HEK293 (cell line): Measurements from ENCODE around the gene SAMD1.

ENCODE experiments used
- CTCF ChIA-PET: fragments of 350-600 bp; formaldehyde crosslinking; extraction: SDS; loops from one replicate; lab custom pipeline; 2021; ENCODE audit warnings: antibody characterized with exemption; lab: Yijun Ruan, JAX
- POLR2A ChIA-PET: fragments of 300-600 bp; formaldehyde crosslinking; extraction: SDS; loops from one replicate; lab custom pipeline; 2020; ENCODE audit warnings: antibody characterized with exemption, inconsistent platforms; lab: Yijun Ruan, JAX
- H3K27ac ChIP-seq: fragments of 200-500 bp; sonication (Bioruptor generic); 2 replicates; pipeline ENCODE4 v1.5.1; 2014; ENCODE audit warnings: low read depth, low read length, control low read depth, inconsistent platforms; ENCODE audit errors: extremely low read depth
- H3K36me3 ChIP-seq, 2 experiments: fragments of 200-500 bp in 1 of 2; sonication (Bioruptor generic) in 1 of 2; 1 replicate in 1 of 2; 2 replicates in 1 of 2; pipeline ENCODE4 v1.5.1; 2014 to 2017; ENCODE audit warnings: inconsistent platforms in 2 of 2, low read length in 2 of 2; ENCODE audit not compliant: control insufficient read depth in 2 of 2, insufficient read depth in 1 of 2
- H3K4me1 ChIP-seq: fragments of 200-500 bp; sonication (Bioruptor generic); 2 replicates; pipeline ENCODE4 v1.5.1; 2014; ENCODE audit warnings: mild to moderate bottlenecking, low read length, inconsistent platforms; ENCODE audit not compliant: control insufficient read depth, insufficient read depth
- H3K4me3 ChIP-seq: 2 replicates; pipeline ENCODE4 v1.5.1; 2011; ENCODE audit warnings: low read depth, mild to moderate bottlenecking, control low read depth, low read length, moderate library complexity
- H3K9me3 ChIP-seq: fragments of 200-500 bp; sonication (Bioruptor generic); 2 replicates; pipeline ENCODE4 v1.5.1; 2014; ENCODE audit warnings: low read depth, low read length, inconsistent platforms; ENCODE audit not compliant: control insufficient read depth, insufficient read depth
- BCL11B ChIP-seq: fragments of 450-650 bp; formaldehyde crosslinking; IDR thresholded peaks from 2 replicates; pipeline ENCODE4 v1.5.1; 2016; ENCODE audit warnings: low read depth, missing biosample characterization, missing genetic modification characterization
- FEZF1 ChIP-seq: fragments of 450-650 bp; formaldehyde crosslinking; IDR thresholded peaks from 2 replicates; pipeline ENCODE4 v1.5.1; 2016; ENCODE audit warnings: missing biosample characterization, missing genetic modification characterization
- HOXC10 ChIP-seq: sonication (generic); formaldehyde crosslinking; IDR thresholded peaks from 2 replicates; pipeline ENCODE4 v1.8.1; 2023; ENCODE audit warnings: mild to moderate bottlenecking, missing genetic modification reagents
- RBAK ChIP-seq: fragments of 450-650 bp; formaldehyde crosslinking; IDR thresholded peaks from 2 replicates; pipeline ENCODE4 v1.5.1; 2016; ENCODE audit warnings: missing biosample characterization, missing genetic modification characterization
- ZBTB21 ChIP-seq: fragments of 450-650 bp; formaldehyde crosslinking; IDR thresholded peaks from 2 replicates; pipeline ENCODE4 v1.5.1; 2017; ENCODE audit warnings: missing biosample characterization, missing genetic modification characterization
- ZNF121 ChIP-seq: fragments of 450-650 bp; formaldehyde crosslinking; IDR thresholded peaks from 2 replicates; pipeline ENCODE4 v1.5.1; 2016; ENCODE audit warnings: missing biosample characterization, missing genetic modification characterization
- ZNF16 ChIP-seq: fragments of 450-650 bp; formaldehyde crosslinking; IDR thresholded peaks from 2 replicates; pipeline ENCODE4 v1.5.1; 2016; ENCODE audit warnings: low read depth, missing biosample characterization, missing genetic modification characterization
- ZNF175 ChIP-seq: fragments of 450-650 bp; formaldehyde crosslinking; IDR thresholded peaks from 2 replicates; pipeline ENCODE4 v1.5.1; 2016; ENCODE audit warnings: missing biosample characterization, missing genetic modification characterization
- ZNF2 ChIP-seq: fragments of 450-650 bp; formaldehyde crosslinking; IDR thresholded peaks from 2 replicates; pipeline ENCODE4 v1.5.1; 2016; ENCODE audit warnings: missing biosample characterization, missing genetic modification characterization
- ZNF23 ChIP-seq: fragments of 450-650 bp; formaldehyde crosslinking; IDR thresholded peaks from 2 replicates; pipeline ENCODE4 v1.5.1; 2016; ENCODE audit warnings: missing biosample characterization, missing genetic modification characterization, borderline replicate concordance
- ZNF239 ChIP-seq: fragments of 450-650 bp; formaldehyde crosslinking; IDR thresholded peaks from 2 replicates; pipeline ENCODE4 v1.5.1; 2016; ENCODE audit warnings: missing biosample characterization, missing genetic modification characterization
- ZNF416 ChIP-seq: fragments of 450-650 bp; formaldehyde crosslinking; IDR thresholded peaks from 2 replicates; pipeline ENCODE4 v1.5.1; 2016; ENCODE audit warnings: missing biosample characterization, missing genetic modification characterization
- ZNF510 ChIP-seq: fragments of 450-650 bp; formaldehyde crosslinking; IDR thresholded peaks from 2 replicates; pipeline ENCODE4 v1.5.1; 2018; ENCODE audit warnings: mild to moderate bottlenecking, missing genetic modification characterization, missing biosample characterization; ENCODE audit not compliant: insufficient replicate concordance
- ZNF530 ChIP-seq: fragments of 450-650 bp; formaldehyde crosslinking; IDR thresholded peaks from 2 replicates; pipeline ENCODE4 v1.5.1; 2016; ENCODE audit warnings: low read depth, missing biosample characterization, missing genetic modification characterization
- ZNF555 ChIP-seq: fragments of 450-650 bp; formaldehyde crosslinking; conservative IDR thresholded peaks from 2 replicates; pipeline ENCODE4 v1.5.1; 2017; ENCODE audit warnings: missing biosample characterization, mild to moderate bottlenecking, missing genetic modification characterization, inconsistent platforms
- ZNF571 ChIP-seq: fragments of 450-650 bp; formaldehyde crosslinking; IDR thresholded peaks from 2 replicates; pipeline ENCODE4 v1.5.0; 2017; ENCODE audit warnings: missing biosample characterization, missing genetic modification characterization
- ZNF747 ChIP-seq: fragments of 450-650 bp; formaldehyde crosslinking; IDR thresholded peaks from 2 replicates; pipeline ENCODE4 v1.5.1; 2016; ENCODE audit warnings: missing biosample characterization, missing genetic modification characterization
- ZNF768 ChIP-seq: fragments of 450-650 bp; formaldehyde crosslinking; IDR thresholded peaks from 2 replicates; pipeline ENCODE4 v1.5.1; 2018; ENCODE audit warnings: missing biosample characterization, mild to moderate bottlenecking, missing genetic modification characterization
- ZNF776 ChIP-seq: fragments of 450-650 bp; formaldehyde crosslinking; IDR thresholded peaks from 2 replicates; pipeline ENCODE4 v1.5.0; 2017; ENCODE audit warnings: missing biosample characterization, missing genetic modification characterization, borderline replicate concordance
- ZNF830 ChIP-seq: fragments of 450-650 bp; IDR thresholded peaks from 2 replicates; pipeline ENCODE4 v1.5.0; 2018; ENCODE audit warnings: missing biosample characterization, missing genetic modification characterization, low read depth, mild to moderate bottlenecking, moderate library complexity
- ZSCAN23 ChIP-seq: fragments of 450-650 bp; formaldehyde crosslinking; IDR thresholded peaks from 2 replicates; pipeline ENCODE4 v1.5.1; 2016; ENCODE audit warnings: missing biosample characterization, missing genetic modification characterization
- TF ChIP-seq, protein P1 (sequence below): fragments of 450-650 bp; IDR thresholded peaks from 2 replicates; pipeline ENCODE4 v1.5.1; 2018; ENCODE audit warnings: missing biosample characterization, missing genetic modification characterization
- TF ChIP-seq, protein P2 (sequence below): fragments of 450-650 bp; formaldehyde crosslinking; IDR thresholded peaks from 2 replicates; pipeline ENCODE4 v1.5.0; 2017; ENCODE audit warnings: missing biosample characterization, missing genetic modification characterization, borderline replicate concordance
- TF ChIP-seq, protein P3 (sequence below): fragments of 450-650 bp; formaldehyde crosslinking; IDR thresholded peaks from 2 replicates; pipeline ENCODE4 v1.5.1; 2017; ENCODE audit warnings: missing biosample characterization, missing genetic modification characterization

The SAMD1 gene

DNA sequence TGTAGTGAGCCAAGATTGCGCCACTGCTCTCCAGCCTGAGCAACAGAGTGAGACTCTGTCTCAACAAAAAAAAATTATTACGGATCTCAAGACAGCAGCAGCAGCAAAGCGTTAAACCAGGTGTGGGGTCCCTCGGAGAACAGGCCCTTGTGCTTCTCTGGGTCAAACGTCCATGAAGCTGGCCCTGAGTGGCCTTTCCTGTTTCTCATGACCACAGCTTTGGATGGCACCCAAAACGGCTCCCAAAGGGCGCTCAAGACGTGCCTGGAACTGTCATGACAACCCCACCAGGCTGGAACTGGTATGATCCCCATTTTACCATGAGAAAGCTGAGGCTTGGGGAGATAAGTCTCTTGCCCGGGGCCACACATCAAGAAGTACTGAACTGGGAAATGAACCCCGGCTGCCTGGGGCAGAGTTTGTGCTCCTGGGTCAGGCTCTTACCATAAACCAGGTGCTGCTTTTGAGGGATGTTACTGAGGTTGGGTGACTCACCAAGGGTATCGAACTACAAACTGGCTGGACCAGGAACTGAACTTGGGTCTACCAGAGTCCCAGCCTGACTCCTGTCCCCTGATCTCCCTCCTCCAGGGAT, 11.6 kb upstream of the SAMD1 start:
- POLR2A ChIA-PET = no interaction called here
- no peaks in the 10 kb centered on the region for H3K9me3 ChIP-seq
- no peak overlapping the region for H3K4me3 ChIP-seq
- H3K27ac ChIP-seq = no peak overlapping the region
- CTCF ChIA-PET = interaction anchor here (0.6 to 1.1 kb wide), 2 partner anchors 27 to 506 kb away, joined by 4 read pairs; no protein-coding TSS in a partner anchor
- no peaks in the 10 kb centered on the region for H3K4me1 ChIP-seq
- TF ChIP-seq ZNF239 (no peak), ZNF510 (tag by site-specific recombination) (no peak), ZNF768 (tag by site-specific recombination) (no peak), ZNF830 (tag by site-specific recombination) (no peak), ZNF571 (tag by site-specific recombination) (no peak), ZNF16 (tag by site-specific recombination) (no peak), HOXC10 (CRISPR knock-in tag) (no peak)
- H3K36me3 ChIP-seq = peaks cover 26 to 66% of the 10 kb centered on the region in 2 experiments; a peak in 2 of 3 replicates

DNA sequence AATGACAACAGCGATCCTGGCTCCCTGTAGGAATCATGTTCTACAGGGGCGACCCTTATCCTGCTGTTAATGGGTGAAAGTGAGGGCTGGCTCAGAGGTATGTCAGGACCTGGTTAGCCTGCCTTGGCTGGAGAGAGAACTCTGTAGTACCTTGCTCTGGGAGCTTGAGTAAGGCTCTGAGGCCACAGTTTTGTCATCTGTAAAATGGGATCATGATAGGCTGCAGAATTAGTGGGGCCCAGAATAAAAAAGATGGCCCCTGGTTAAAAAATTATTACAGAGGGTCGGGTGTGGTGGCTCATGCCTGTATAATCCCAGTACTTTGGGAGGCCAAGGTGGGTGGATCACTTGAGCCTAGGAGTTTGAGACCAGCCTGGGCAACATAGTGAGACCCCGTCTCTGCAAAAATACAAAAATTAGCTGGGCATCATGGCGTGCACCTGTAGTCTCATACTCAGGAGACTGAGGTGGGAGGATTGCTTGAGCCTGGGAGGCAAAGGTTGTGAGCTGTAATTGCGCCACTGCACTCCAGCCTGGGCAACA, 10.5 kb upstream of the SAMD1 start:
- no peak overlapping the region for H3K27ac ChIP-seq
- H3K36me3 ChIP-seq = peaks cover 26 to 69% of the 10 kb centered on the region in 2 experiments; a peak in 2 of 3 replicates
- no peak overlapping the region for H3K4me3 ChIP-seq
- H3K4me1 ChIP-seq = no peaks in the 10 kb centered on the region
- H3K9me3 ChIP-seq = no peaks in the 10 kb centered on the region
- ChIA-PET CTCF (interaction anchor here (0.6 to 1.1 kb wide), 2 partner anchors 23 to 26 kb away, joined by 3 to 4 read pairs; no protein-coding TSS in a partner anchor), POLR2A (no interaction called here)
- TF ChIP-seq ZBTB21 (tag by site-specific recombination) (no peak), ZNF121 (tag by site-specific recombination) (peak; percentile 56; the same call in 1 of the 2 replicates), ZNF175 (no peak), ZSCAN23 (no peak)
- TF ChIP-seq, protein P1, sequence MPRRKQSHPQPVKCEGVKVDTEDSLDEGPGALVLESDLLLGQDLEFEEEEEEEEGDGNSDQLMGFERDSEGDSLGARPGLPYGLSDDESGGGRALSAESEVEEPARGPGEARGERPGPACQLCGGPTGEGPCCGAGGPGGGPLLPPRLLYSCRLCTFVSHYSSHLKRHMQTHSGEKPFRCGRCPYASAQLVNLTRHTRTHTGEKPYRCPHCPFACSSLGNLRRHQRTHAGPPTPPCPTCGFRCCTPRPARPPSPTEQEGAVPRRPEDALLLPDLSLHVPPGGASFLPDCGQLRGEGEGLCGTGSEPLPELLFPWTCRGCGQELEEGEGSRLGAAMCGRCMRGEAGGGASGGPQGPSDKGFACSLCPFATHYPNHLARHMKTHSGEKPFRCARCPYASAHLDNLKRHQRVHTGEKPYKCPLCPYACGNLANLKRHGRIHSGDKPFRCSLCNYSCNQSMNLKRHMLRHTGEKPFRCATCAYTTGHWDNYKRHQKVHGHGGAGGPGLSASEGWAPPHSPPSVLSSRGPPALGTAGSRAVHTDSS (tag by site-specific recombination) = no peak
- TF ChIP-seq, protein P2, sequence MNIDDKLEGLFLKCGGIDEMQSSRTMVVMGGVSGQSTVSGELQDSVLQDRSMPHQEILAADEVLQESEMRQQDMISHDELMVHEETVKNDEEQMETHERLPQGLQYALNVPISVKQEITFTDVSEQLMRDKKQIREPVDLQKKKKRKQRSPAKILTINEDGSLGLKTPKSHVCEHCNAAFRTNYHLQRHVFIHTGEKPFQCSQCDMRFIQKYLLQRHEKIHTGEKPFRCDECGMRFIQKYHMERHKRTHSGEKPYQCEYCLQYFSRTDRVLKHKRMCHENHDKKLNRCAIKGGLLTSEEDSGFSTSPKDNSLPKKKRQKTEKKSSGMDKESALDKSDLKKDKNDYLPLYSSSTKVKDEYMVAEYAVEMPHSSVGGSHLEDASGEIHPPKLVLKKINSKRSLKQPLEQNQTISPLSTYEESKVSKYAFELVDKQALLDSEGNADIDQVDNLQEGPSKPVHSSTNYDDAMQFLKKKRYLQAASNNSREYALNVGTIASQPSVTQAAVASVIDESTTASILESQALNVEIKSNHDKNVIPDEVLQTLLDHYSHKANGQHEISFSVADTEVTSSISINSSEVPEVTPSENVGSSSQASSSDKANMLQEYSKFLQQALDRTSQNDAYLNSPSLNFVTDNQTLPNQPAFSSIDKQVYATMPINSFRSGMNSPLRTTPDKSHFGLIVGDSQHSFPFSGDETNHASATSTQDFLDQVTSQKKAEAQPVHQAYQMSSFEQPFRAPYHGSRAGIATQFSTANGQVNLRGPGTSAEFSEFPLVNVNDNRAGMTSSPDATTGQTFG = no peak

DNA sequence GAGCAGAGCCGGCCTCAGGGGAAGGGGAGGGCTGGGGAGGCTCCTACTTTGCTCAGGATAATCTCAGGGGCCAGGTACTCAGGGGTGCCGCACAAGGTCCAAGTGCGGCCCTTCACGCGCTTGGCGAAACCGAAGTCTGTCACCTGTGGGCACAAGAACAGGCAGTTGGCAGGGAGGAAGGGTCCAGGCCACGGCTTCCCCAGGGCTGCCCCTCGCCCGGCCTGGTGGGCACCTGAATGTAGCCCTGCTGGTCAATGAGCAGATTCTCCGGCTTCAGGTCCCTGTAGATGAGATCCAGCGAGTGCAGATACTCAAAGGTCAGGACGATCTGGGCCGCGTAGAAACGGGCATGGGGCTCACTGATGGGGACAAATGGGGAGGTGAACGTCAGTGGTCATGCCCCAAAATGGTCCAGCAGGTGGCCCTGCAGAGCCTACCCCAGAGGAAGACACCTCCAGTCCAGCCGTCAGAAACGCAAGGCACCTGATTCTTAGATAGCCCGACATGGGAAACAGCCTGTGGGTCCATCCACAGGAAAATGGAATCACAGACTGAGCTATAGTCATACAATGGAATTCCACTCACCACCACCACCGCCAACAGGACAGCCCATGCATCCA, 7.1 kb upstream of the SAMD1 start:
- Histone ChIP-seq H3K4me1 (no peaks in the 10 kb centered on the region), H3K9me3 (no peaks in the 10 kb centered on the region), H3K36me3 (peaks cover 15 to 44% of the 10 kb centered on the region in 2 experiments; a peak in 2 of 3 replicates), H3K27ac (no peak overlapping the region), H3K4me3 (no peak overlapping the region)
- POLR2A ChIA-PET = interaction anchor here (0.5 kb wide), 1 partner anchor 167 kb away, joined by 4 read pairs; no protein-coding TSS in a partner anchor
- CTCF ChIA-PET = interaction anchor here (0.6 to 0.7 kb wide), 2 partner anchors 31 to 158 kb away, joined by 3 to 5 read pairs; no protein-coding TSS in a partner anchor
- TF ChIP-seq ZNF776 (tag by site-specific recombination) (no peak), ZNF23 (tag by site-specific recombination) (no peak), ZNF416 (no peak), ZNF2 (no peak), RBAK (tag by site-specific recombination) (no peak), ZNF121 (tag by site-specific recombination) (no peak), ZNF555 (no peak), ZNF747 (tag by site-specific recombination) (no peak), BCL11B (tag by site-specific recombination) (no peak), ZNF530 (tag by site-specific recombination) (no peak), FEZF1 (tag by site-specific recombination) (no peak), ZNF830 (tag by site-specific recombination) (no peak)
- TF ChIP-seq, protein P3, sequence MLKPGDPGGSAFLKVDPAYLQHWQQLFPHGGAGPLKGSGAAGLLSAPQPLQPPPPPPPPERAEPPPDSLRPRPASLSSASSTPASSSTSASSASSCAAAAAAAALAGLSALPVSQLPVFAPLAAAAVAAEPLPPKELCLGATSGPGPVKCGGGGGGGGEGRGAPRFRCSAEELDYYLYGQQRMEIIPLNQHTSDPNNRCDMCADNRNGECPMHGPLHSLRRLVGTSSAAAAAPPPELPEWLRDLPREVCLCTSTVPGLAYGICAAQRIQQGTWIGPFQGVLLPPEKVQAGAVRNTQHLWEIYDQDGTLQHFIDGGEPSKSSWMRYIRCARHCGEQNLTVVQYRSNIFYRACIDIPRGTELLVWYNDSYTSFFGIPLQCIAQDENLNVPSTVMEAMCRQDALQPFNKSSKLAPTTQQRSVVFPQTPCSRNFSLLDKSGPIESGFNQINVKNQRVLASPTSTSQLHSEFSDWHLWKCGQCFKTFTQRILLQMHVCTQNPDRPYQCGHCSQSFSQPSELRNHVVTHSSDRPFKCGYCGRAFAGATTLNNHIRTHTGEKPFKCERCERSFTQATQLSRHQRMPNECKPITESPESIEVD (tag by site-specific recombination) = no peak
